Body of pancreas (tissue), 4 donors: ENCODE measurements around the gene C2CD4A.
"Not testable (repeated sequence)": the region's sequence is repeated elsewhere in the genome, so short reads cannot be mapped to it uniquely, and the experiment has no call there.

Source experiments
- POLR2A ChIP-seq, 3 donors: fragments of 450-650 bp; IDR thresholded peaks; one replicate each; pipeline ENCODE4 v1.6.1; 2016; ENCODE audit warnings: antibody characterized with exemption in 3 of 3, mild to moderate bottlenecking in 2 of 3
- TF ChIP-seq, protein P1 (sequence below), 7 experiments: fragments of 450-650 bp in 4 of 7; fragments of 200-600 bp in 3 of 7; sonication (generic) in 3 of 7; IDR thresholded peaks; one replicate each; pipeline ENCODE4 v1.5.1; 2016 to 2019; ENCODE audit warnings: antibody characterized with exemption in 7 of 7

DNA sequence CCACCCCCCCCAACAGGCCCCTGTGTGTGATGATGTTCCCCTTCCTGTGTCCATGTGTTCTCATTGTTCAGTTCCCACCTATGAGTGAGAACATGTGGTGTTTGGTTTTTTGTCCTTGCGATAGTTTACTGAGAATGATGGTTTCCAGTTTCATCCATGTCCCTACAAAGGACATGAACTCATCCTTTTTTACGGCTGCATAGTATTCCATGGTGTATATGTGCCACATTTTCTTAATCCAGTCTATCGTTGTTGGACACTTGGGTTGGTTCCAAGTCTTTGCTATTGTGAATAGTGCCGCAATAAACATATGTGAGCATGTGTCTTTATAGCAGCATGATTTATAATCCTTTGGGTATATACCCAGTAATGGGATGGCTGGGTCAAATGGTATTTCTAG is 18.5 kb upstream of the C2CD4A start:
- TF ChIP-seq, protein P1, sequence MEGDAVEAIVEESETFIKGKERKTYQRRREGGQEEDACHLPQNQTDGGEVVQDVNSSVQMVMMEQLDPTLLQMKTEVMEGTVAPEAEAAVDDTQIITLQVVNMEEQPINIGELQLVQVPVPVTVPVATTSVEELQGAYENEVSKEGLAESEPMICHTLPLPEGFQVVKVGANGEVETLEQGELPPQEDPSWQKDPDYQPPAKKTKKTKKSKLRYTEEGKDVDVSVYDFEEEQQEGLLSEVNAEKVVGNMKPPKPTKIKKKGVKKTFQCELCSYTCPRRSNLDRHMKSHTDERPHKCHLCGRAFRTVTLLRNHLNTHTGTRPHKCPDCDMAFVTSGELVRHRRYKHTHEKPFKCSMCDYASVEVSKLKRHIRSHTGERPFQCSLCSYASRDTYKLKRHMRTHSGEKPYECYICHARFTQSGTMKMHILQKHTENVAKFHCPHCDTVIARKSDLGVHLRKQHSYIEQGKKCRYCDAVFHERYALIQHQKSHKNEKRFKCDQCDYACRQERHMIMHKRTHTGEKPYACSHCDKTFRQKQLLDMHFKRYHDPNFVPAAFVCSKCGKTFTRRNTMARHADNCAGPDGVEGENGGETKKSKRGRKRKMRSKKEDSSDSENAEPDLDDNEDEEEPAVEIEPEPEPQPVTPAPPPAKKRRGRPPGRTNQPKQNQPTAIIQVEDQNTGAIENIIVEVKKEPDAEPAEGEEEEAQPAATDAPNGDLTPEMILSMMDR (IDR thresholded peaks at IDR 0.05) = not testable (repeated sequence)
- TF ChIP-seq POLR2A (IDR thresholded peaks at IDR 0.05) = not testable (repeated sequence)
